ENCODE measurements around the gene IGF2R.

GRCh38 chr6:160092602-160093001 lies 123.7 kb downstream of the IGF2R start:
- no peak for TF ChIP-seq CTCF (IDR thresholded peaks at IDR 0.05)
- no peak for TF ChIP-seq POLR2A (IDR thresholded peaks at IDR 0.05)
